ENCODE measurements around the gene NDUFC2. TPM values are rescaled to one million over a fixed set of nuclear protein-coding genes. Genes with fewer than 3 reads are reported as not detected.

NDUFC2 gene
- polyA plus RNA-seq, 1 donor from 2014 or later: 269 TPM

GRCh38 chr11:78040691-78041379, 38.8 kb downstream of the NDUFC2 start:
- Histone ChIP-seq H3K9me3 (ENCODE audit: low read length) (no peaks in the 10 kb centered on the region), H3K4me3 (ENCODE audit: low read length) (no peak overlapping the region), H3K36me3 (ENCODE audit: insufficient read depth, low read length) (no peaks in the 10 kb centered on the region), H3K27me3 (ENCODE audit: insufficient read depth, low read depth, low read length) (no peaks in the 10 kb centered on the region), H2AFZ (ENCODE audit: low read depth, low read length) (no peak overlapping the region), H3K4me2 (ENCODE audit: low read length) (no peak overlapping the region), H3K9me2 (ENCODE audit: insufficient read depth, low read length) (no peaks in the 10 kb centered on the region), H3K79me2 (replicated peaks; ENCODE audit: insufficient read depth, low read length) (no peaks in the 10 kb centered on the region), H3F3A (ENCODE audit: insufficient read depth, low read length, poor library complexity, severe bottlenecking) (no peaks in the 10 kb centered on the region), H3K9ac (ENCODE audit: low read length) (no peak overlapping the region), H3K27ac (ENCODE audit: low read length) (no peak overlapping the region), H4K20me1 (ENCODE audit: insufficient read depth) (no peaks in the 10 kb centered on the region)
- TF ChIP-seq EP300 (conservative IDR thresholded peaks at IDR 0.05; ENCODE audit: poor library complexity, severe bottlenecking) (no peak), MXI1 (conservative IDR thresholded peaks at IDR 0.05; ENCODE audit: poor library complexity, severe bottlenecking) (no peak), EZH2 (IDR thresholded peaks at IDR 0.05; ENCODE audit: borderline replicate concordance, insufficient read depth, low read length, poor library complexity, severe bottlenecking) (no peak), RAD21 (conservative IDR thresholded peaks at IDR 0.05) (no peak), POLR2AphosphoS5 (IDR thresholded peaks at IDR 0.05) (no peak), CTCF (IDR thresholded peaks at IDR 0.05; ENCODE audit: poor library complexity, severe bottlenecking) (no peak), TAF1 (IDR thresholded peaks at IDR 0.05; ENCODE audit: low read depth) (no peak), REST (IDR thresholded peaks at IDR 0.05; ENCODE audit: borderline replicate concordance) (no peak), SMC3 (conservative IDR thresholded peaks at IDR 0.05; ENCODE audit: poor library complexity) (no peak)

GRCh38 chr11:78039919-78040671, 39.6 kb downstream of the NDUFC2 start:
- no peak overlapping the region for H3K4me3 ChIP-seq (ENCODE audit: low read length)
- no peaks in the 10 kb centered on the region for H3K27me3 ChIP-seq (ENCODE audit: insufficient read depth, low read depth, low read length)
- H4K20me1 ChIP-seq (ENCODE audit: insufficient read depth): no peaks in the 10 kb centered on the region
- H3K4me2 ChIP-seq (ENCODE audit: low read length): no peak overlapping the region
- H3K9ac ChIP-seq (ENCODE audit: low read length): no peak overlapping the region
- H3K36me3 ChIP-seq (ENCODE audit: insufficient read depth, low read length): no peaks in the 10 kb centered on the region
- no peaks in the 10 kb centered on the region for H3K79me2 ChIP-seq (replicated peaks; ENCODE audit: insufficient read depth, low read length)
- TF ChIP-seq EP300 (conservative IDR thresholded peaks at IDR 0.05; ENCODE audit: poor library complexity, severe bottlenecking) (no peak), TAF1 (IDR thresholded peaks at IDR 0.05; ENCODE audit: low read depth) (no peak), RAD21 (conservative IDR thresholded peaks at IDR 0.05) (no peak), CTCF (IDR thresholded peaks at IDR 0.05; ENCODE audit: poor library complexity, severe bottlenecking) (no peak), POLR2AphosphoS5 (IDR thresholded peaks at IDR 0.05) (no peak), REST (IDR thresholded peaks at IDR 0.05; ENCODE audit: borderline replicate concordance) (no peak), MXI1 (conservative IDR thresholded peaks at IDR 0.05; ENCODE audit: poor library complexity, severe bottlenecking) (no peak), SMC3 (conservative IDR thresholded peaks at IDR 0.05; ENCODE audit: poor library complexity) (no peak), EZH2 (IDR thresholded peaks at IDR 0.05; ENCODE audit: borderline replicate concordance, insufficient read depth, low read length, poor library complexity, severe bottlenecking) (no peak)
- no peaks in the 10 kb centered on the region for H3K9me2 ChIP-seq (ENCODE audit: insufficient read depth, low read length)
- no peaks in the 10 kb centered on the region for H3F3A ChIP-seq (ENCODE audit: insufficient read depth, low read length, poor library complexity, severe bottlenecking)
- H3K9me3 ChIP-seq (ENCODE audit: low read length): no peaks in the 10 kb centered on the region
- H3K27ac ChIP-seq (ENCODE audit: low read length): no peak overlapping the region
- H2AFZ ChIP-seq (ENCODE audit: low read depth, low read length): no peak overlapping the region
